Adrenal gland (tissue), 12 donors: ENCODE results near the gene DOCK10. TPM values are rescaled to one million over a fixed set of nuclear protein-coding genes. Genes with fewer than 3 reads are reported as not detected.

Experiments
- DNase-seq, 7 donors: peaks; one replicate each; pipeline ENCODE4 v3.0.0-alpha.2; 2019 to 2020
- H3K27ac ChIP-seq, 5 donors: fragments of 200-600 bp; sonication (generic) in 4 of 5; 1 replicate in 3 of 5; 2 replicates in 2 of 5; pipeline versions ENCODE4 v1.5.1 to v1.8.0; 2016 to 2020; ENCODE audit warnings: mild to moderate bottlenecking in 1 of 5
- H3K27me3 ChIP-seq: fragments of 200-600 bp; 2 replicates; pipeline ENCODE4 v1.8.0; 2021
- H3K36me3 ChIP-seq, 2 donors: fragments of 200-600 bp; replicated peaks in 1 of 2; 1 replicate in 1 of 2; 2 replicates in 1 of 2; pipeline versions ENCODE4 v1.5.1 to v1.8.0; 2018 to 2022
- H3K4me1 ChIP-seq, 2 donors: fragments of 200-600 bp; replicated peaks in 1 of 2; 1 replicate in 1 of 2; 2 replicates in 1 of 2; pipeline versions ENCODE4 v1.5.1 to v1.8.0; 2018 to 2021
- H3K4me3 ChIP-seq, 4 donors: fragments of 200-600 bp; sonication (generic) in 3 of 4; one replicate each; pipeline ENCODE4 v1.5.1; 2016 to 2018
- H3K9me3 ChIP-seq, 3 donors: fragments of 200-600 bp; sonication (generic) in 1 of 3; replicated peaks in 1 of 3; 1 replicate in 2 of 3; 2 replicates in 1 of 3; pipeline versions ENCODE4 v1.5.1 to v1.8.0; 2016 to 2021
- POLR2A ChIP-seq, 2 donors: fragments of 450-650 bp; IDR thresholded peaks; one replicate each; pipeline ENCODE4 v1.6.1; 2017; ENCODE audit warnings: antibody characterized with exemption in 2 of 2, mild to moderate bottlenecking in 2 of 2, moderate library complexity in 1 of 2
- WGBS, 4 donors: extraction: QIAGEN DNeasy Blood & Tissue Kit in 2 of 4; methylation state at CpG; one replicate each; pipeline versions ENCODE4 v1.1.5 to v1.1.7; 2013 to 2017; 5-methylcytosine and 5-hydroxymethylcytosine counted together
- intact Hi-C, 2 donors: fragments of 100-400 bp; cut with DNase I; formaldehyde crosslinking; loops; one replicate each; pipeline versions ENCODE4 v1.14.1 to v1.15.0; 2022 to 2023
- polyA plus RNA-seq, 3 donors: library from polyadenylated mRNA; stranded (reverse); fragments of 200-250 nt in 2 of 3; fragments of 350-450 nt in 1 of 3; fragmentation: Illumina TruSeq in 1 of 3; extraction: RNeasy Lipid Tissue Mini Kit (QIAGEN cat#74804) in 1 of 3; gene quantifications; one replicate each; pipeline ENCODE4 v1.2.3, GENCODE V29; 2013 to 2014
- total RNA-seq, 9 donors: library from RNA; depleted of rRNA in 4 of 9; stranded (reverse); fragments of >200 nt in 4 of 9; fragments of 120-200 nt in 1 of 9; fragmentation: NEBNext Ultra II Directional in 1 of 9; extraction: Animal tissue kit (Norgen Biotek cat#: 25700) in 1 of 9; gene quantifications; one replicate each; pipeline versions ENCODE4 v1.1.0 to v1.2.4, GENCODE V29; 2013 to 2023
- TF ChIP-seq, protein P1 (sequence below), 6 experiments: fragments of 450-650 bp in 4 of 6; fragments of 200-600 bp in 2 of 6; sonication (generic) in 1 of 6; IDR thresholded peaks; 1 replicate in 5 of 6; 2 replicates in 1 of 6; pipeline versions ENCODE4 v1.5.1 to v1.8.0; 2016 to 2021; ENCODE audit warnings: antibody characterized with exemption in 6 of 6, mild to moderate bottlenecking in 2 of 6, moderate library complexity in 1 of 6
- donor health status: healthy with polysubstance abuse.
- donor health status: Bipolar disorder and iron deficiency.
- donor health status: DM: yes; HTN: yes; CAD: no.
- donor health status: DM: no; HTN: no; CAD: no.
- donor health status: DM: no; HTN: no; CAD: no.
- donor health status: DM: yes; HTN: yes; CAD: no.

Gene DOCK10
- total and polyA plus RNA-seq, 12 donors: 6.2 to 40.8 (median 20.0) TPM

GRCh38 chr2:224837558-224837957 lies 204.7 kb downstream of the DOCK10 start:
- DNase-seq: no peak
- WGBS, 4 donors: 74 to 80% (median 76%) methylated on average over 3 of the region's 3 CpGs
- peaks cover 0 to 8% of the 10 kb centered on the region in 2 donors for H3K36me3 ChIP-seq
- H3K27ac ChIP-seq: peak overlapping the region in 1 of 5 donors; percentile 10
- H3K27me3 ChIP-seq: no peaks in the 10 kb centered on the region
- TF ChIP-seq POLR2A (IDR thresholded peaks at IDR 0.05): no peak
- TF ChIP-seq, protein P1, sequence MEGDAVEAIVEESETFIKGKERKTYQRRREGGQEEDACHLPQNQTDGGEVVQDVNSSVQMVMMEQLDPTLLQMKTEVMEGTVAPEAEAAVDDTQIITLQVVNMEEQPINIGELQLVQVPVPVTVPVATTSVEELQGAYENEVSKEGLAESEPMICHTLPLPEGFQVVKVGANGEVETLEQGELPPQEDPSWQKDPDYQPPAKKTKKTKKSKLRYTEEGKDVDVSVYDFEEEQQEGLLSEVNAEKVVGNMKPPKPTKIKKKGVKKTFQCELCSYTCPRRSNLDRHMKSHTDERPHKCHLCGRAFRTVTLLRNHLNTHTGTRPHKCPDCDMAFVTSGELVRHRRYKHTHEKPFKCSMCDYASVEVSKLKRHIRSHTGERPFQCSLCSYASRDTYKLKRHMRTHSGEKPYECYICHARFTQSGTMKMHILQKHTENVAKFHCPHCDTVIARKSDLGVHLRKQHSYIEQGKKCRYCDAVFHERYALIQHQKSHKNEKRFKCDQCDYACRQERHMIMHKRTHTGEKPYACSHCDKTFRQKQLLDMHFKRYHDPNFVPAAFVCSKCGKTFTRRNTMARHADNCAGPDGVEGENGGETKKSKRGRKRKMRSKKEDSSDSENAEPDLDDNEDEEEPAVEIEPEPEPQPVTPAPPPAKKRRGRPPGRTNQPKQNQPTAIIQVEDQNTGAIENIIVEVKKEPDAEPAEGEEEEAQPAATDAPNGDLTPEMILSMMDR (IDR thresholded peaks at IDR 0.05): no peak
- no peak overlapping the region for H3K4me3 ChIP-seq
- no peaks in the 10 kb centered on the region for H3K9me3 ChIP-seq
- H3K4me1 ChIP-seq: peaks cover 0 to 8% of the 10 kb centered on the region in 2 donors
- intact Hi-C loops: no loop called here

DNA sequence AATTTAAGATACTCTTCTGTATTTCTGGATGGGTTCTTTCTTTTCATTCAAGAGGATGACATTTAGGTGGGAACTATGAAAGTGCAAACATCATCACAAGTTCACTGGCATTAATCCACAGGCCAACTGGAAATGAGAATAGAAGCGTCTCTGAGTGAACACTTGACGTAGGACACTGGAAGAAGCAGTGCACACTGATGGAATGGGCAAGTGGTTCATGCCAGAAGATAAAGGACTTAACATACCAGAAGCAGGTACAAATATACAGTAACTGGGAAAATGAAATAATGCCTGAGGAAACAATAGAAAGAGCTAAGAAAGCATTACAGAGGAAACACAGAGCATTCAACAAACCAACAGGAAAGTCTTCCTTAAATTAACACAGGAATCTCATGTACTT lies 205.2 kb downstream of the DOCK10 start:
- no peaks in the 10 kb centered on the region for H3K27me3 ChIP-seq
- TF ChIP-seq, protein P1 (IDR thresholded peaks at IDR 0.05): no peak
- TF ChIP-seq POLR2A (IDR thresholded peaks at IDR 0.05): no peak
- H3K27ac ChIP-seq: no peak overlapping the region
- WGBS, 4 donors: 90 to 95% (median 94%) methylated on average over 2 of the region's 2 CpGs
- no peaks in the 10 kb centered on the region for H3K9me3 ChIP-seq
- peaks cover 0 to 8% of the 10 kb centered on the region in 2 donors for H3K4me1 ChIP-seq
- H3K4me3 ChIP-seq: no peak overlapping the region
- intact Hi-C loops: no loop called here
- DNase-seq: no peak
- H3K36me3 ChIP-seq: peaks cover 0 to 8% of the 10 kb centered on the region in 2 donors

- H3K4me1 ChIP-seq: peaks cover 0 to 8% of the 10 kb centered on the region in 2 donors
- H3K27me3 ChIP-seq: no peaks in the 10 kb centered on the region
- H3K4me3 ChIP-seq: no peak overlapping the region
- no peak overlapping the region for H3K27ac ChIP-seq
- TF ChIP-seq POLR2A (IDR thresholded peaks at IDR 0.05): no peak
- TF ChIP-seq, protein P1 (IDR thresholded peaks at IDR 0.05): no peak
- intact Hi-C loops: no loop called here
- no peaks in the 10 kb centered on the region for H3K9me3 ChIP-seq
- no peak for DNase-seq
- peaks cover 0 to 8% of the 10 kb centered on the region in 2 donors for H3K36me3 ChIP-seq
Measured at GRCh38 chr2:224836263-224836662, 206.0 kb downstream of the DOCK10 start.

DNA sequence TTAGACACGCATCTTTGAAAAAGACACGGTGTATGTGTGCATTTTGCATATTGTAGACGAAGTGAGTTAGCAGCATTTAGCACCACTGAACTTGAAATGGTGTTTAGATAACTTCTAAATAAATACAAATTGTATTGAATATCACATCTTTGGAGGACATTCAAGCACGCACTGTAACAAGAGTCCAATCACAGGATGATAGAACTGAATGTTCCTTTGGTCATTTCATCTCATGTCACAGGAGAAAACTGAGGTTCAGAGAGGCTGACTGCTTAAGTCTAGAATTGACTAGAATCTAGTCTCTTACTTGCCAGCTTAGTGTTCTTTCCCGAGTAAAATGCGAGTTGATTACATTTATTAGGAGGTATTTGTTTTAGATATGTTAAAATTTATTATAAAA lies 206.9 kb downstream of the DOCK10 start:
- H3K36me3 ChIP-seq: peaks cover 0 to under 1% of the 10 kb centered on the region in 2 donors
- TF ChIP-seq POLR2A (IDR thresholded peaks at IDR 0.05): no peak
- TF ChIP-seq, protein P1 (IDR thresholded peaks at IDR 0.05): no peak
- DNase-seq: no peak
- peaks cover 0 to 8% of the 10 kb centered on the region in 2 donors for H3K4me1 ChIP-seq
- H3K27ac ChIP-seq: no peak overlapping the region
- H3K27me3 ChIP-seq: no peaks in the 10 kb centered on the region
- intact Hi-C loops: no loop called here
- no peaks in the 10 kb centered on the region for H3K9me3 ChIP-seq
- no peak overlapping the region for H3K4me3 ChIP-seq
- 78 to 89% (median 85%) methylated on average over 6 of the region's 6 CpGs for WGBS, 4 donors
